Suprapubic skin (tissue), 4 donors: ENCODE data around the gene HYAL3. TPM values are rescaled to one million over a fixed set of nuclear protein-coding genes. Genes with fewer than 3 reads are reported as not detected.
"Not testable (repeated sequence)": the region's sequence is repeated elsewhere in the genome, so short reads cannot be mapped to it uniquely, and the experiment has no call there.

Experiments
- DNase-seq, 2 donors: peaks; one replicate each; pipeline ENCODE4 v3.0.0-alpha.2; 2019; ENCODE audit warnings: low spot score in 2 of 2
- H3K27ac ChIP-seq: fragments of 200-600 bp; sonication (generic); one replicate; pipeline ENCODE4 v1.5.1; 2019
- H3K27me3 ChIP-seq: fragments of 200-600 bp; sonication (generic); one replicate; pipeline ENCODE4 v1.5.1; 2019
- H3K36me3 ChIP-seq: fragments of 200-600 bp; sonication (generic); one replicate; pipeline ENCODE4 v1.5.1; 2019
- H3K4me1 ChIP-seq: fragments of 200-600 bp; sonication (generic); one replicate; pipeline ENCODE4 v1.5.1; 2019
- H3K4me3 ChIP-seq: fragments of 200-600 bp; sonication (generic); one replicate; pipeline ENCODE4 v1.5.1; 2019; ENCODE audit warnings: mild to moderate bottlenecking
- H3K9me3 ChIP-seq: fragments of 200-600 bp; sonication (generic); one replicate; pipeline ENCODE4 v1.5.1; 2019
- CTCF ChIP-seq, 2 donors: fragments of 200-600 bp in 1 of 2; fragments of 450-650 bp in 1 of 2; sonication (generic) in 1 of 2; IDR thresholded peaks; one replicate each; pipeline ENCODE4 v1.5.1; 2016 to 2019; ENCODE audit warnings: antibody characterized with exemption in 2 of 2, mild to moderate bottlenecking in 1 of 2, moderate library complexity in 1 of 2
- EP300 ChIP-seq: sonication (generic); formaldehyde crosslinking; IDR thresholded peaks from one replicate; pipeline ENCODE4 v1.6.1; 2017; ENCODE audit warnings: antibody characterized with exemption
- POLR2A ChIP-seq, 2 donors: fragments of 450-650 bp; IDR thresholded peaks; one replicate each; pipeline ENCODE4 v1.6.1; 2017; ENCODE audit warnings: antibody characterized with exemption in 2 of 2, mild to moderate bottlenecking in 2 of 2, moderate library complexity in 2 of 2
- POLR2AphosphoS5 ChIP-seq, 3 donors: sonication (generic); formaldehyde crosslinking; IDR thresholded peaks; one replicate each; pipeline ENCODE4 v1.6.1; 2017; ENCODE audit warnings: antibody characterized with exemption in 3 of 3
- WGBS: methylation state at CpG from one replicate; pipeline ENCODE4 v1.1.5; 2018; 5-methylcytosine and 5-hydroxymethylcytosine counted together
- total RNA-seq, 4 donors: library from RNA; depleted of rRNA; stranded (reverse); fragments of >200 nt; gene quantifications; one replicate each; pipeline ENCODE4 v1.1.0, GENCODE V29; 2016

The HYAL3 gene
- total RNA-seq, 4 donors from 2014 or later: 2.5 to 7.8 (median 6.1) TPM

- 86% methylated on average over 12 of the region's 28 CpGs for WGBS
- DNase-seq: no peak
- H3K9me3 ChIP-seq: no peaks in the 10 kb centered on the region
- no peaks in the 10 kb centered on the region for H3K27me3 ChIP-seq
- H3K4me3 ChIP-seq: no peak overlapping the region
- H3K36me3 ChIP-seq: peaks cover 46% of the 10 kb centered on the region
- H3K27ac ChIP-seq: no peak overlapping the region
- H3K4me1 ChIP-seq: peaks cover 13% of the 10 kb centered on the region
- TF ChIP-seq POLR2A (IDR thresholded peaks at IDR 0.05): no peak
These were observed 12.6 kb downstream of the HYAL3 start for GRCh38 chr3:50286322-50287227.

- WGBS: 78% methylated on average over 6 of the region's 6 CpGs
- H3K27ac ChIP-seq, H3K4me1 ChIP-seq, H3K27me3 ChIP-seq, H3K9me3 ChIP-seq, H3K4me3 ChIP-seq, DNase-seq: not testable (repeated sequence)
- peaks cover 32% of the 10 kb centered on the region for H3K36me3 ChIP-seq
These were observed 15.1 kb downstream of the HYAL3 start for GRCh38 chr3:50284121-50284520.

GRCh38 chr3:50279255-50280016, 19.8 kb downstream of the HYAL3 start:
- H3K9me3 ChIP-seq: no peaks in the 10 kb centered on the region
- 85% methylated on average over 8 of the region's 8 CpGs for WGBS
- no peaks in the 10 kb centered on the region for H3K36me3 ChIP-seq
- peaks cover 16% of the 10 kb centered on the region for H3K27me3 ChIP-seq
- H3K4me3 ChIP-seq: no peak overlapping the region
- TF ChIP-seq CTCF (IDR thresholded peaks at IDR 0.05): no peak
- no peak for TF ChIP-seq EP300
- TF ChIP-seq POLR2A (IDR thresholded peaks at IDR 0.05): no peak
- no peak for TF ChIP-seq POLR2AphosphoS5 (IDR thresholded peaks at IDR 0.05)
- no peak overlapping the region for H3K27ac ChIP-seq
- H3K4me1 ChIP-seq: peaks cover 16% of the 10 kb centered on the region
- DNase-seq: no peak

- Histone ChIP-seq H3K4me3 (no peak within 1 kb of the TSS), H3K36me3 (no peaks in the 10 kb centered on the region), H3K9me3 (no peaks in the 10 kb centered on the region), H3K4me1 (peaks cover 22% of the 10 kb centered on the region), H3K27ac (no peak within 1 kb of the TSS), H3K27me3 (peaks cover 19% of the 10 kb centered on the region)
- TF ChIP-seq POLR2AphosphoS5 (IDR thresholded peaks at IDR 0.05) (no peak), CTCF (IDR thresholded peaks at IDR 0.05) (no peak), POLR2A (IDR thresholded peaks at IDR 0.05) (no peak), EP300 (no peak)
- no CpG with 5 or more reads among the region's 2 CpGs for WGBS
- DNase-seq: no peak
These were observed 20.4 kb downstream of the HYAL3 start, which contains the start of gene LSMEM2 for GRCh38 chr3:50278880-50279224. Gene LSMEM2 (plus strand): TSS chr3:50279087. CDS start chr3:50279114, 27 bp downstream.

- Histone ChIP-seq H3K27me3 (peaks cover 23% of the 10 kb centered on the region), H3K36me3 (no peaks in the 10 kb centered on the region), H3K4me1 (peaks cover 27% of the 10 kb centered on the region), H3K27ac (no peak overlapping the region), H3K9me3 (no peaks in the 10 kb centered on the region), H3K4me3 (no peak overlapping the region)
- DNase-seq: no peak
- whole genome bisulfite sequencing: 80% methylated on average over 4 of the region's 4 CpGs
- TF ChIP-seq EP300 (no peak), CTCF (IDR thresholded peaks at IDR 0.05) (no peak), POLR2A (IDR thresholded peaks at IDR 0.05) (no peak), POLR2AphosphoS5 (IDR thresholded peaks at IDR 0.05) (no peak)
These were observed 20.9 kb downstream of the HYAL3 start for GRCh38 chr3:50278123-50278879.

GRCh38 chr3:50276762-50277101, 22.5 kb downstream of the HYAL3 start:
- H3K4me1 ChIP-seq: peaks cover 36% of the 10 kb centered on the region
- no peaks in the 10 kb centered on the region for H3K9me3 ChIP-seq
- no peak overlapping the region for H3K4me3 ChIP-seq
- H3K27me3 ChIP-seq: peaks cover 23% of the 10 kb centered on the region
- no peak for DNase-seq
- 90% methylated on average over 16 of the region's 17 CpGs for WGBS
- no peak for TF ChIP-seq EP300
- no peak for TF ChIP-seq CTCF (IDR thresholded peaks at IDR 0.05)
- TF ChIP-seq POLR2A (IDR thresholded peaks at IDR 0.05): no peak
- no peak for TF ChIP-seq POLR2AphosphoS5 (IDR thresholded peaks at IDR 0.05)
- H3K27ac ChIP-seq: no peak overlapping the region
- no peaks in the 10 kb centered on the region for H3K36me3 ChIP-seq
